GM11168 (cell line): ENCODE data around the gene ZNF674.

Experiments
- in situ Hi-C: fragments of 300-500 bp; cut with MboI; formaldehyde crosslinking; loops from one replicate; pipeline ENCODE4 v1.12.0; 2022; ENCODE audit warnings: low sequenced_read_pairs; ENCODE audit not compliant: unreplicated experiment

ZNF674 gene

DNA sequence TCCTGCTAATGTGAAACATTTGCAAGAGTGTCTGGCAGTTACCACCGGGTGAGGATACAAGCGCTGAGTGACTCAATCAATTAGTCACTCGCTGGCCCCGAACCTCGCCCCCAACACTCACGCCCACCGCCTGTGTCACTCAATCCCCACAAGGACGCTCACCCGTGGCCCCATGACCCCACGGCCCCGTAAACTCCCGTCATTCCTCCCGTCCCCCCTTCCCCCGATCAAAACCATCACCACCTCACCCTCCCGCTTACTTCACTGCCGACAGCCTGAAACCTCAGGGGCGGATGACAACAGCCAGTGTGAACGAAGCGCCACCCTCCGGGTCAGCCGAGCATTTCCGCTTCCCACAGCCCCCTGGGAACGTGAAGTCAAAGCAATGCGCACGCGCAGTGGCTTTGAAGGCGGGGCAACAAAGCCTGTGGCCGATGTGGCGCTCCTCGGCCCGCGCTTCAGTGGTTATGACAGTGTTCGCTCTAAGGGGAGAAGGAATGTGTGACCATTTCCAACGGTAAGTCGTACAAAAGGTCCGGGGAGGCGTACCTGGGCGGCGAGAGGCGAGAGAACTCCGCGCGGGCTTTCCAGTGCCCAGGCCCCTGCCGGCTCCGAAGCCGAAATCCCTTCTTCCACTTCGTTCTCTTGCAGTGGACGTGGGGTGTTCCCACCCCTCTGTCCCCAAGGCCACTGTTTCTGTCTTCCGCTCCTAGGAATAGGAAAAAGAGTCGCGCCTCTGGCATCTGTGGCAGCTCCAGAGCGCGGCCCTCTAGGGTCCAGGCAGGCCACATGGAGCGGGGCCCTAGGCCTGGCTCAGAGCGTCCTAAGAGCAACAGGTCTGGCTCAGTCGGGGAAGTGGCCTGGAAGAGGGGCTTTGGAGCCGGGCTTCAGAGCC is at the start of gene ZNF674:
Gene ZNF674, minus strand, starts transcription at position 311 of the 895 bp plus-strand sequence. CDS start 3,334 bp downstream, outside the sequence.
- in situ Hi-C loops, result no loop called here

DNA sequence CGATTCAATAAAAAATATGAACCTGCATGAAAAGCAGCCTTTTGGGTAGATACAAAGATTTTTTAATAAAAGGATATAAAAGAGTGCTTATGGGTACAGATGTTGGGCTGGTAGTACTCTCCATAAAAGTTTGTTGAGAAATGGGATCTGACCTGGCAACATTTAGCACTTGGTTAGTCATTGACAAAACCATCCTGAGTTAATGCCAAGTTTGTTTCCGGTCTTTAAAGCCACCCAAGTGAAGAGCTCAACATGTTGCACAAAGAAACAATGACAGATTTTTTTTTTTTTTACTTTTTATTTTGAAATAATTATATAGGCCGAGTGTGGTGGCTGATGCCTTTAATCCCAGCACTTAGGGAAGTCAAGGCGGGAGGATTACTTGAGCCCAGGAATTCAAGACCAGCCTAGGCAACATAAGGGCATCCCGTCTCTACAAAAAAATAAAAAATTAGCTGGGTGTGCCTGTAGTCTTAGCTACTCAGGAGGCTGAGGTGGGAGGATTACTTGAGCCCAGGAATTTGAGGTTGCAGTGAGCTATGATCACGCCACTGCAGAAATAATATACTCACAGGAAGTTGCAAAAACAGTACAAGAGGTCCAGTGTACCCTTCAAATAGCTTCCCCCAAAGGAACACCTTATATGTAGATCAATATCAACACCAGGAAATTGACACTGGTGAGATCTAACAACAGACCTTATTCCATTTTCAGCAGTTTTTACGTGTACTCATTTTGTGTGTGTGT is 44.9 kb upstream of the ZNF674 start:
- in situ Hi-C loops, result no loop called here

DNA sequence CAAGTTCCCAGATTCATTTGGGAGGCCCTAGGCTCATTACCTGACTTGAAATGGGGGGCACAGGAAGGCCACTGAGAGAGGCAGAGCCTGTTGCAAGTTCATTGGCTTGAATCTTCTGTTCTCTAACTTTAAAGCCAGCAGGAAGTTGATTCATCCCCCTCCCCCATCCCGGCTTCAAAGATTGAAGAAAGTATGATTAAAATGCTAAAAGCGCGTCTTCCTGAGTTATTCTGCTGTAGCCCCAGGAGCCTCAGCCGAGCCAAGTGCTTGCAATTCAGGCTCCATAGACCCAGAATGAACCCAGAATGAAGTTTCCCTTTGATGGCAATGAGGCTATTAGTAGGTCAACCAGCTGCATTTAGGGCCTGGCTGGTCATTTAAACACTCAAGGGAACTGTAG is 43.0 kb upstream of the ZNF674 start:
- in situ Hi-C loops, result no loop called here

DNA sequence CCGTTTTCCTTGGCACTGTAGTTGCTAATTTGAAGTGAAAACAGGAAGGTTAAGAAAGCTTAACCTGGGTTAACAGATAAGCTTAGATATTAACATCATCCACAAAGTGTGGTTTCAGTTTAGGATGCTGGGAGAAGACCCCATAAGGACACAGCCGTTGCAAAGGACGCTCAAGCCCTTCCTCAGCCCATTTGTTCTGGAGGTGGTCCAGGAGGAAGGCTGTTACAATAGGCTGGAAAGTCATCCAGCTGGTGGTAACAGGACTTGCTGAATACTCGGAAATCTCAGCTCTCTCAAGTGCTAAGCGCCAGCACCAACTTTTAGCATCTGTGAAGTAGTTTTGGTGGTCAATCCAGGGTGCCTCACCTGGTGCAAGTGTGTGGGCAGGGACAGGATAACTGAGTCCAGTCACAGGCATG is 42.5 kb upstream of the ZNF674 start:
- in situ Hi-C loops, result no loop called here

DNA sequence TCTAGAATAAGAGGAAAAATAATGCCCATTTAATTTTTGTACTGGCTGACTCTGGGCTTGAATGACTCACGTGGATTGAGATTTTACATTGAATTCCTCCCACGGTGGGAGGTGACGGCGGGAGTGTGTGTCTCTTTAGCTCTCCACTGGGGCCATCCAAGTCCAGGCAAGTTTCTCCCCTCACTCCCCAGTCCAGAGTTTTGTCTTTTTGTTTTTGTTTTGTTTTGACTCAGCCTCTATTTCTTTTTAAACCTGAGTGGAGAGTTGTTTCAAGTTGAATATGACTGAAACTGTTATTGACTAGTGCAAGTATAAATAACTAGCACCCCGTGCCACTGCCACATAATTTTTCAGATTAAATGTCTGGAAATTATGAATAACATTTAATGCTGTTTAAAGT is 41.9 kb upstream of the ZNF674 start:
- in situ Hi-C loops, result no loop called here

DNA sequence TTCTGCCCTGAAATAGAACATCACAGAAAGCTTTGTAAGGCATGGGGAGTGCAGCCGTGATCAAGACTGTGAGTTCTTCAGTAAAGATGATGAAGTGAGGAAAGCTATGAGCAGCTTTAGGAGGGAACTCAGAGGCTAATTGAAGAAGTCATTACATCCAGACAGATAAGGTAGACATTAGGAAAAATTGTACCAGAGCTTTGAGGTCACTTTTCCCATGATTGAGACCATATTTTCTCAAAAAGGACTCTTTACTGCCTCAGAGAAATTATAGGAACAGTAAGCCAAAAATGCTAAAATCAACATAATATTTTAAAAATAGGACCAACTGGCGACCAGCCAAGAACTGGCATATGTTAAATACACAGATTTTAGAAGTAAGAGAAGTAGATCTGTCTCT is 39.5 kb upstream of the ZNF674 start:
- in situ Hi-C loops, result no loop called here

DNA sequence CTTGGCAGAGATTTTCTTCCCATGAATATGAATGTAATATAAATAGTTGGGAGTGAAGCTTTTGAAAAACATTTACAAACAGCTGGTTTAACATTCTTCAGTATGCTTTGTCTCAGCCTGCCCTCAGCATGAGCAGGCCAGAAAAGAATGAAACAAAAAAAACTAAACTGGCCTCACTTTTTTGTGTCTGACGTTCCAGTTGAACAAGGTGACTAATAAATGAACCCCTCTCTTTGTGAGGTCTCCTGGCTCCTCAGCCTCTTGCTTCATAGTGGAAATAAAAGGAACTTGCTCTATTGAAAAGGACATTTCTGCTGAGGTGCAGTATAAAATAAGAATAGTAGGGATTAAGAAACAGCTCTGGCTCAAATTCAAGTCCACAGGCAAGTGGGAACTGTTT is 37.7 kb upstream of the ZNF674 start:
- in situ Hi-C loops, result no loop called here

DNA sequence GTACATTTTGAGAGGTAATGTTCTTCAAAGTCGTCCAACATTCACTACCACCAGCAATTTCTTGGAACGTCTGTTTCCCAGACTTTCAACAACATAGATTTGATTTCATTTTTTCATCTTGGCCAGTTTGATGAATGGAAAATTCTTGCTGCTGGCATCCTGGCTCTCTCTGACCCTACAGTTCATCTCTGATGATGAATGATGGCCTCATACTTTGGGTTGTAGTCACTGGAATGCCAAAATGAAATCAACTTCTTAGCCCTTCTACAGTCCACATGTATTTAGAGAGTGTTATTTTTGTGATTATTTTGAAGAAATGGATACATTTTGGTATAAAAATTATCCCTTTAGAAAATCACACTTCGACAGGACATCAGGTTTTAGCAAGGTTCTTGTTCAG is 37.1 kb upstream of the ZNF674 start:
- in situ Hi-C loops, result no loop called here

DNA sequence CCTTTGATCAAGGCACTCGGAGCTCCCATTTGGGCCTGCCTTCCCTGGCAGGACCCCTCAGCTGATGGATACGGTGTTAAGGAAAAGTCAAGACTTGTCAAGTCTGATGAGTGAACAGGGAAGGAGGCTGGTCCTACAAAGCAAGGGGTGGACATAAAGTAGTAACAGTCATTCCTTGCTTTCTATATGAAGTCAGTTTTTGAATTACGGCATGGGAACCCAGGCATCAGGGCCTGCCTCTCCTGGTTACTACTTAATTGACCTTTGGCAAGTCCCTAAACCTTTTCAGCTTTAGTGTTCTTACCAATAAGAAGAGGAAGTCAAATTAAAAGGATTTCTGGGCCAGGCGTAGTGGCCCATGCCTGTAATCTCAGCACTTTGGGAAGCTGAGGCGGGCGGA is 35.4 kb upstream of the ZNF674 start:
- in situ Hi-C loops, result no loop called here

DNA sequence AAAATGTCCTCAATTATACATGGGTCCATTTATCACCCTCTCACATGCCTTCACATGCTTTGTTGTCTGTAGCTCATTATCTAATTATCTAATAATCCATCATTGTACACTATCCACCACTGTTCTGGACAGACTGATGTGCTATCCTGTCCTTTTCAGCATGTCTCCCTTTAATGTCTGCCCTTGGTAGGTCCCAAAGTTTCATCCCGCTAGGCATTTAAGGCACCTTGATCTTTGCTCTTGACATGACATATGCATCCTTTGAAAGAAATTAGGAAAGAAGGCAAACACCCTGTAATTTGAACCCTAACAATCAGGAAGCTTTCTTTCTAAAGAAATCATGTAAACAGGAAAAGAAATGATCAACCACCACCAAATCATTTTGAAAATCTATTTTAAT is 34.0 kb upstream of the ZNF674 start:
- in situ Hi-C loops, result no loop called here

DNA sequence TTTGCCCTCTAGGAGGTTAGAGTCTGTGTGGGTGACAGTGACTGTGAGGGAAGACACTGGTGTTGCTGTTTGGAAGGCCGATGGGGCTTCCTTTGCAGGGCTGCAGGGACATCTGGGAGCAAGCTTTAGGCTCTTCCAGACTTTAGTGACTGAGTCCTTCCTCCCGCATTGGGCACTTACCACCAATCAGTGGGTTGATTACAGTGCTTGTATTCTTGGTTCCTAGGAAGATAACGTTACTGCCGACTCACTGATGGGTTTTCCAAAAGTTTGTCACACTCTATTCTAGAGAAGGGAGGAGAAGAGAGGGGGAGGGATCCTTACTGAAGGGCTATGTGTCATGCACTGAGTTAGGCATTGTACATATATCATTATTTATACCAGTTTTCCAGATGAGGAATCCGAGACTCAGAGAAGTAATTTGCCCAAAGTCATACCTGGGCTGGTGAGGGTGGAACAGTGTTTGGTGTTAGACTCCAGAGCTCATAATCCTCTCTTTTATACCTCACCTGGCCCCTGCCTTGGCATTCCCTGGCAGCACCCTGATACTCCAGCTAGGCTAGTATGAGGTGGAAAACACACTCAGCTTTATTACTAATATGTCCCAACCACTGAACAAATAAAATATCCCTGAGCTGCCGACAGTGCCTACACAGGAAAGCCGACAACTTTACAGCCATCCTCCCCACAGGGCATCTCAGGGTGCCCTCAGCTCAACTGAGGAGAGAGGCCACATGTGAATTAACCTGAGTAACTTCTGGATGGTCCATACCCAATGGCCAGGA is 32.2 kb upstream of the ZNF674 start:
- in situ Hi-C loops, result no loop called here

DNA sequence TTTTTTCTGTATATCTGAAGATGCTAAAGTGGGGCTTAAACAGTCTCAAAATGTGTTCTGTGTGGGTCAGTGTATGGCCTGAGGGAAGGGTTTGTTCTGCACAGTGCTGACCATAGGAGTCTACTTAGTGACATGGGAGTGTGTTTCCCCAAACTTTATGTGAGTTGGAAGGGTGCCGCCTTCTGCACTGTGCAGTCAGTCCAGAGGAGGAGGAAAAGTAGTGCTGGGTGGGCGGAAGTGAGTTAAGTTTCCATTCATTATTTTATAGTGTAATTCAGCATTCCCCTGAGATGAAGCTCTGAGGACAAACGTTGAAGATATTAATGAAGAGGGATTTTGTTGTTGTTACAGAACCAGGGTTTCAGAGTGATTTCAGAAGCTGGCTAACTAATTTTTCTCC is 31.2 kb upstream of the ZNF674 start:
- in situ Hi-C loops, result no loop called here

DNA sequence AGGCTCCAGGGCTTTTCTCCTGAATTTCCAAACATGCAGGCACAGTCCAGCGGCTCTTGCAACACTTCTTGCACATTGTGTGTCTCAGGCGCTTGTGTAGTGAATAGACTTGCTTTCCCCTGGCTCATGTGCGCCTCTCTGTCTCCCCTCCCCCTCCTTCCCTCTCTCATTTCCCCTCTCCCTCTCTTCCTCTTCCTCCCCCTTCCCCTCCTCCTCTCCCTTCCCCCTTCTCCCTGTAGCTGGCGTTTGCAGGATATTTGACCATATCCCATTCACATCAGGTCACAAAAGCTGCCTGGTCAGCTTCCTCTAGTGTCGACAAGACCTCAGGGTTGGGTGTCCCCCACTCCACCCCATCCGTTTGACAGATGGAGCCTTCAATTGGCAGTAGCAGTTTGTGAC is 30.8 kb upstream of the ZNF674 start:
- in situ Hi-C loops, result no loop called here

DNA sequence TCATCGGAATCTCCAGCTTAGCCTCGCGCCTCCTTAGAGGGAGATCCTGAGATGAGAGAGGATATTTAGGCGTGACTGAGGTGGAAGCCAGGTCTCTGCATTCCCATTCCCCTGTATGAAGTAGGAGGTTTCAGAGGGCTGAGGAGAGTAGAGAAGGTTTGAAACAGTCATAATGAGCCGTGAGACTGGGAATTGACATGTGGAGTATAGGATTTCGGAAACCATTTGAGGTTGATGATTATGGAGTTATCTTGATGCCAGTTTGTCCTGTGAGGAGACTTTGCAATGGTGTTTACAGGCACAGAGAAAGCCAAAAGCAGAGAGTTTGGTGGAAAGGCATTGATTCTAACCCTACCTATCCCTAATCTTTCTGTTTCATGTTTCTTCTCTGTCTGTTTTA is 30.4 kb upstream of the ZNF674 start:
- in situ Hi-C loops, result no loop called here

DNA sequence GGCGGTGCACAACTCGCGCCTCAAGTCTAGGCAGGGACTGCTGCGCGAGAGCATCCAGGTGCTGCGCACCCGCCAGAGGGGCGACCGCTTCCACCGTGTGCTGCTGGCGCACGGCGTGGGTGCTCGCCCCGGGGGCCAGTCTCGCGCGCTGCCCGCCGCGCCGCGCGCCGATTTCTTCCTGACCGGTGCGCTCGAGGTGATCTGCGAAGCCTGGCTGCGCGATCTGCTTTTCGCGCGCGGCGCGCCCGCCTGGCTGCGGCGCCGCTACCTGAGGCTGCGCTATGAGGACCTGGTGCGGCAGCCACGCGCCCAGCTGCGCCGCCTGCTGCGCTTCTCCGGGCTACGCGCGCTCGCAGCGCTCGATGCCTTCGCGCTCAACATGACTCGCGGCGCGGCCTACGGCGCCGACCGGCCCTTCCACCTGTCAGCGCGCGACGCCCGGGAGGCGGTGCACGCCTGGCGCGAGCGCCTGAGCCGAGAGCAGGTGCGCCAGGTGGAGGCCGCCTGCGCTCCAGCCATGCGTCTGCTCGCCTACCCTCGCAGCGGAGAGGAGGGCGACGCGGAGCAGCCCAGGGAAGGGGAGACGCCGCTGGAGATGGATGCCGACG is 29.7 kb upstream of the ZNF674 start:
- in situ Hi-C loops, result no loop called here

DNA sequence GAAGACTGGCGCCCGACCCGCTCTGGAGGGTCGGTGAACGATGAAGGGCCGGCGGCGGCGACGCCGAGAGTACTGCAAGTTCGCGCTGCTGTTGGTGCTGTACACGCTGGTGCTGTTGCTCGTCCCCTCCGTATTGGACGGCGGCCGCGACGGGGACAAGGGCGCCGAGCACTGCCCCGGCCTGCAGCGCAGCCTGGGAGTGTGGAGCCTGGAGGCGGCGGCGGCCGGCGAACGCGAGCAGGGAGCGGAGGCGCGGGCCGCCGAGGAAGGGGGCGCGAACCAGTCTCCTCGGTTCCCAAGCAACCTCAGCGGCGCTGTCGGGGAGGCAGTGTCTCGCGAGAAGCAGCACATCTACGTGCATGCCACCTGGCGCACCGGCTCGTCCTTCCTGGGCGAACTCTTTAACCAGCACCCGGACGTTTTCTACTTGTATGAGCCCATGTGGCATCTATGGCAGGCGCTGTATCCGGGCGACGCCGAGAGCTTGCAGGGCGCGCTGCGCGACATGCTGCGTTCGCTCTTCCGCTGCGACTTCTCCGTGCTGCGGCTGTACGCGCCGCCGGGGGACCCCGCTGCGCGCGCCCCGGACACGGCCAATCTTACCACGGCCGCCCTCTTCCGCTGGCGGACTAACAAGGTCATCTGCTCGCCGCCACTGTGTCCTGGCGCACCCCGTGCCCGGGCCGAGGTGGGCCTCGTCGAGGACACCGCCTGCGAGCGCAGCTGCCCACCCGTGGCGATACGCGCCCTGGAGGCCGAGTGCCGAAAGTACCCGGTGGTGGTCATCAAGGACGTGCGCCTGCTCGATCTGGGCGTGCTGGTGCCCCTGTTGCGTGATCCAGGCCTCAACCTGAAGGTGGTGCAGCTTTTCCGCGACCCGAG is 28.9 kb upstream of the ZNF674 start:
- in situ Hi-C loops, result no loop called here

DNA sequence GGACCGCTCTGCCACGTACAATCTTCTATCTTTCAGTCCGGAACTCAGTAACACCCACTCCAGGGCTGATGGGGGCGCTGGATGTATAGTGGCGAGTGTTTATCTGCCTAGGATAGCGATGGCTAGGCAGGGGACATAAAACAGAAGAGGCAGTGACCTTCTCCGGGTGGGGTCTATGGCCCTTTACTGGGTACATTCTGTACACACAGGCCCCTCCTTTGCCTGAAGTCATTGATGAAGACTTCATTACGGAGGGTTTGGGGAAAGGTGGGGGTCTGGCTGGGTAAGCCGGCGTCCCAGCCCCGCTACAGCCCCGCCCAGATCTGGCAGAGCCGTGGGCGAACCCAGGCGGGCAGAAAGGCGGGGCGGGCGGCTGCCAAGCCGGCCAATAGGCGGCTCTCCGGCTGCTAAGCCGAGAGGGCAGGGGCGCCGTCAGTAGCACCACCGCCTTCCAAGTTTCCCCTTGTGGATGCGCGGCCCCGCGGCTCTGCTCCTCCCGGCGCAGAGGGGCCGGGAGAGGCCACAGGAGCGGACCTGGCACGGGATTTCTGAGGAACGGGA is 28.2 kb upstream of the ZNF674 start, which contains the start of gene CHST7:
Gene CHST7, plus strand, starts transcription at position 435 of the 561 bp plus-strand sequence. CDS start 167 bp downstream, outside the sequence.
- in situ Hi-C loops, result no loop called here

DNA sequence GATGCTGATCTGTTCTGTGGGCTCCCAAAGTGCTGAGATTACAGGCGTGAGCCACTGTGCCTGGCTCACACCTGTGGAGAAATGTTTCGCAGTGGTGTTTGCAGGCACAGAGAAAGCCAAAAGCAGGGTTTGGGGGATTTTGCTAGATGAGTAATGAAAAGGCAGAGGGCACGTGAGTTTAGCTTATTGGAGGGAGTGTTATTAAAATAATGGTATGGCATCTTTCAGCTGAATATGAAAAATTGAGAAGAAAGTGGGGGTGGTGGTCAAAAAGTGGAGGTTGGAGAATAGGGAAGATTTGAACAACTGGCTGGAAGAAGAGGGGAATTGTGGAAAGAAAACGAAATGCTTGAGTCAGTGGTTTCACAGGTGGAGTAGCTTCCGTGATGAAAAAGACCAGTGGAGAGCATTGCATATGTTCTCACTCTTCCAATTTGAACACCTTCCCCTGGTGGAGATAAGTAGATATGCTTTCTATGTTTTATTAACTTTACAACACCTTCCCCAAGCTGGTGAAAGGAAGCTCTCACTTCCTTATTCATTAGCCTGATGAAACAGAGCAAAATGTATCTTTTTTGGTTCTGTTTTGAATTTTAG is 27.2 kb upstream of the ZNF674 start:
- in situ Hi-C loops, result no loop called here
